Stimulated activated CD4-positive, alpha-beta T cell treated with anti-CD3 and anti-CD28 coated beads, Interleukin-4, amount 100 ng/mL, for 48 hours (primary cell): ENCODE results near the gene SERINC2.

ENCODE experiments used
- DNase-seq, 2 donors: peaks; one replicate each; pipeline ENCODE4 v3.0.0-alpha.2; 2020; ENCODE audit warnings: low read depth in 2 of 2

The SERINC2 gene

DNA sequence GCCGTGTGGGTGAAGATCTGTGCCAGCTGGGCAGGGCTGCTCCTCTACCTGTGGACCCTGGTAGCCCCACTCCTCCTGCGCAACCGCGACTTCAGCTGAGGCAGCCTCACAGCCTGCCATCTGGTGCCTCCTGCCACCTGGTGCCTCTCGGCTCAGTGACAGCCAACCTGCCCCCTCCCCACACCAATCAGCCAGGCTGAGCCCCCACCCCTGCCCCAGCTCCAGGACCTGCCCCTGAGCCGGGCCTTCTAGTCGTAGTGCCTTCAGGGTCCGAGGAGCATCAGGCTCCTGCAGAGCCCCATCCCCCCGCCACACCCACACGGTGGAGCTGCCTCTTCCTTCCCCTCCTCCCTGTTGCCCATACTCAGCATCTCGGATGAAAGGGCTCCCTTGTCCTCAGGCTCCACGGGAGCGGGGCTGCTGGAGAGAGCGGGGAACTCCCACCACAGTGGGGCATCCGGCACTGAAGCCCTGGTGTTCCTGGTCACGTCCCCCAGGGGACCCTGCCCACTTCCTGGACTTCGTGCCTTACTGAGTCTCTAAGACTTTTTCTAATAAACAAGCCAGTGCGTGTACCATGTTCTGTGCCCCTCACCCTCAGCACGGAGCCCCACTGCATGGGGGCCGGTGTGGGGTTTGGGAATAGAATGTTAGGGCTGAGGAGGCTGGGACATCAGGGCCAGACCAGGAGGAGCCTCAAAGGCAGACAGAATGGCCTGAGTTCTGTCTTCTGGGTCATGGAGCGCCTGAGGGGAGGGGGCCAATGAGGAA lies 21.3 kb downstream of the SERINC2 start:
- DNase-seq: no peak

GRCh38 chr1:31434979-31435378 lies 22.0 kb downstream of the SERINC2 start:
- DNase-seq: no peak

GRCh38 chr1:31435471-31436409 lies 22.7 kb downstream of the SERINC2 start:
- no peak for DNase-seq

DNA sequence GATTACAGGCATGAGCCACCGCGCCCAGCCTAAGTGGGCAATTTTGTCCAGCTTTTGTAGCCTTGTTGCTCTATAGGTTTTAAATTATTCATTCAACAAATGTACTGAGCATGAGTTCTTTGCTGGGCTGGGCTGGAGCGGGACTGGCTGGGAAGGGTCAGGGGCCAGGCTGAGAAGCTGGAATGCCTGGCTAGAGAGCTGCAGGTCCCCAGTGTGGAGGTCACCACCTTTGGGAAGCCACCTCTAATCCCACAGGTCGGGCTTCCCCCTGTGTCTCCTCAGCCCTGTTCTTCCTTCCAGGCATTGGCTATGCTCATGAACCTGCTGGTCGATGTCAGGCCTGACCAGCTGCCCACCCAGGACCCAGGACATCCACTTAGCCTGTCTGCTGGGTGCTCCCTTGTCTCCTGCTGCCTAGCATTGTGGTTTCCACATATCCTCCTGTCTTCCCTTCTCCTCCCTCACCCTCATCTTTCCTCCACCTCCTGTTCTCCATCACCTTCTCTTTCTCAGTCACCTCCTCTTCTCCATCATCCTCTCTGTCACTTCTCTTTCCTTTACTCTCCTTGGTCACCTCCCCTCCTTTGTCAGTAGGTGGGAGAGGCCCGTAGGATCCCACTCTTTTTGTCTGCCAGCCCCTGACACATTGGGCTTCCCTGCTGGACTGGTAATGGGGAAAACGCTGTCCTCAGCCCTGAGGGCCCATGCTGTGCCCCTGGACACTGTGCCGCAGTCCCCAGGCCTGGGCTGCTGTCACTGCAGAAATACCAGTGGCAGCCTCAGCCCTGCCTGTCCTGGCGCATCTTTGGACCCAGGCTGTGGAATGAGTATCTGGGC lies 23.8 kb downstream of the SERINC2 start:
- no peak for DNase-seq

GRCh38 chr1:31437433-31438037 lies 24.5 kb downstream of the SERINC2 start:
- DNase-seq: no peak

GRCh38 chr1:31439276-31439675 lies 26.3 kb downstream of the SERINC2 start:
- no peak for DNase-seq

DNA sequence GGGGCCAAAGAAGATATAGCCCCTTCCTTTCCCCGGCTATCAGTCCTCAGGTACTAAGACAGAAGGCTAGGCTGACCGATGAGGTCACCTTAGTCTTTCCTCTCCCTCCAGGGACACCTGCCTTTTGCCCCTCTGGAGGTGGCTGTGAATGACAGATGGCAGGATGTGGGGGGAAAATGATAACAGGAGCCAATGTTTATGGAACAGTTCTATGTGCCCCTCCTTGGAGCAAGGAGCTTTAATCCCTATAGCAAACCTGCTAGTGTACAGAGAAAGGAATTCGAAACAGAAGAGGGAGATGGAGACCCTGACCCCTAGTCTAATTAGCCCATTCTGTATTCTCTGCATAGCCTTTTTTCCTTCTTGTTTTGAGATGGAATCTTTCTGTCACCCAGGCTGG lies 28.1 kb downstream of the SERINC2 start:
- DNase-seq: no peak

GRCh38 chr1:31441558-31441957 lies 28.5 kb downstream of the SERINC2 start:
- DNase-seq: no peak

DNA sequence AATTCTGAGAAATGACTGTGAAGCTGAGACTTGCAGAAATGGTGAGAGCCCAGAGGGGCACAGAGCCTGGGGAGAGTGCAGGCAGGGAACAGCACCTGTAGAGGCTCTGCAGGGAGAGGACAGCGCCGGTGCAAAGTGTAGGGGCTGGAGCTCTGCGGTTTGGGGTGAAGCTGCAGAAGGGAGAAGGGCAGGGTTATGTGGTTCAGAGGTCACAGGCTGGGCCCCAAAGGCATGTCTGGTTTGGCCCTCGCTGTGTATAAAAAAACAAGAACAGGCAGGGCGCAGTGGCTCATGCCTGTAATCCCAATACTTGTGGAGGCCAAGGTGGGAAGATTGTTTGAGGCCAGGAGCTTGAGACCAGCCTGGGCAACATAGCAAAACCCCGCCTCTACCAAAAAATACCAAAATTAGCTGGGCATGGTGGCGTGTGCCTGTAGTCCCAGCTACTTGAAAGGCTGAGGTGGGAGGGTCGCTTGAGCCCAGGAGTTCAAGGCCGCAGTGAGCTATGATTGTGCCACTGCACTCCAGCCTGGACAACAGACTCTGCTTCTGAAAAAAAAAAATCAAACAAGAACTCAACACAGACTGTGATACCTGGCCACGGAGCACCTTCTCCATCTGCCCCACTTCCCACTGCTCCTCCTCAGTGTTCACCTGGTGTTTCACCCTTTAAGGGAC lies 29.1 kb downstream of the SERINC2 start:
- no peak for DNase-seq

- no peak for DNase-seq
Measured at GRCh38 chr1:31442648-31442994, 29.6 kb downstream of the SERINC2 start.

- no peak for DNase-seq
Measured at GRCh38 chr1:31443673-31444072, 30.7 kb downstream of the SERINC2 start.

DNA sequence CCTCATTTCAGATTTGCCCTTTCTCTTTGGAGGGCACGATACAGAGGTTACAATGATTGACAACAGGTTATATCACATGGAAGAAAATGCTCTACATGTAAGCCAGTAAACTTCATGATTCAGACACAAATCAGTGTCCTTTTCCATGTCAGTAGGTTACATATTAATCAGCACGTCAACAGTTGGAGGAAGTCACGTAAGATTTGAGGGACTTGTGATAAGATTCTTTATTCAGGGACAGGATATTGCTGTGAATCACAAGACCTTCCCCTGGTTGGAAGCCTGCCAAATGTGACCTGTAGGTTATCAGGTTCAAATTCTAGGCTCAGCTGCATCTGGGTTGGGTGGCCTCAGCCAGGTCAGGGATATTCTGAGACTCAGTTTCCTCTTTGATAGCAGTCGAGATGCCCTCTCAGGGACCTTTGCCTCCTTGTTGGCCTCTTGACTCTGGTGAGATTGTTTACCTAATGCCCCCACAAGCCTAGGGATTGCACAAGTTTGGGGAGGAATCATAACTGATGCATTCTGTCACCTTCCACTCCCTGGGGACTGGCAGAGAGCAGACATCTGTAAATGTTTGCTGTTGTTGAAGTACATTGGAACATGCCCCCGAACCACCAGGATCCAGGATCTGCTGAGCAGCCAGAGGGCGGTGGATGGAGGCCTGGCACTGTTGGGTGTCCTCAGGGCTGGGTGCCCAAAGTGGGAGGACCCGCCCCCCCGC lies 31.9 kb downstream of the SERINC2 start:
- DNase-seq: no peak

DNA sequence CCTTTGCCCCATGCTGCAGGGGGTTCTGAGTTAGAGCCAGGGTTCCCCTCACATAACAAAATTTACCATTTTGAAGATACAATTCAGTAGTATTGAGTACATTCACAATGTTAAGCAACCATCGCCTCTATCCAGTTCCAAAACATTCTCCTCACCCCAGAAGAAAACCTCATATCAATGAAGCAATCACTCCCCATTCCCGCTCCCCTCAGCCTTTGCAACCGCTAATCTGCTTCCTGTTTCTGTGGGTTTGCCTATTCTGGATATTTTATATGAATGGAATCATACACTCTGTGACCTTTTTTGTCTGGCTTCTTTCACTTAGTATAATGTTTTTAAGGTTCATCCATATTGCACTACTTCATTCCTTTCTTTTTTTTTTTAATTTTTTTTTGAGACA lies 32.9 kb downstream of the SERINC2 start:
- DNase-seq: no peak

DNA sequence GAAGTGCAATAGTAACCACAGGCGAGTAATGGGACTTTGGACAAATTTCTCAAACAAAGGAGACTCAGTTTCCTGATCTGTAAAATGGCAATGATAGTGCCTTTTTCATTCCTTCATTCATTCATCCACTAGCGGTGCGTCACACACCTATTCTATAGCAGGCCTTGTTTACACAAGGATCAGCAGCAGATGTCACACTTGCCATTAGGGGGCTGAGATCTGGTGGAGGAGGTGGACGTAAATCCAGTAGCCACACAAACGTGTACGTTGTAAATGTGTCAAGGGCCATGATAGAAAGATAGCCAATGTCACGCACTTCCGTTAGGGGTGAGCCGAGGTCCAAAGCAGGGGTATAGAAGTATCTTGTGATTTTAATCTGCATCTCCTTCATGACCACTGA lies 34.2 kb downstream of the SERINC2 start:
- DNase-seq: no peak

- no peak for DNase-seq
Measured at GRCh38 chr1:31453384-31454079, 40.5 kb downstream of the SERINC2 start.

- no peak for DNase-seq
Measured at GRCh38 chr1:31458287-31458896, 45.4 kb downstream of the SERINC2 start.

DNA sequence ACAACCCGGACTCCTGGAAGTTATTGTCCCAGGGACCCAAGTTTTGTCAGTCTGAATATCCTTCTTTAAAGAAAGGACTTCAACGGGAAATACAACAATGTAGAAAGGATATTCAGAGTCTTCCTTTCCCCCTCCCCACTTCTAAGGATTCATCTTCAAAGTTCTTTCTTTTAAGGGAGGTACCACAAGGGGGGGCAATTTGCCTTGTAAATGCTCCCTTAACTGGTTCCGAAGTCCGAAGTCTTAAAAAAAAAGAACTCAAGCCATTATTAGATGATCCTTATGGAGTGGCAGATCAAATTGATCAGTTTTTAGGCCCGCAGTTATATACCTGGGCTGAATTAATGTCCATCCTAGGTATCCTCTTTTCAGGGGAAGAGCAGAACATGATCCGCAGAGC lies 47.0 kb downstream of the SERINC2 start:
- no peak for DNase-seq

GRCh38 chr1:31467005-31467674 lies 54.1 kb downstream of the SERINC2 start:
- no peak for DNase-seq

- DNase-seq: no peak
Measured at GRCh38 chr1:31470794-31471315, 57.8 kb downstream of the SERINC2 start.
